Heart left ventricle (tissue), 13 donors: ENCODE results near the gene HES6.

ENCODE experiments used
- CTCF ChIP-seq, 12 donors: fragments of 200-600 bp; sonication (generic) in 4 of 12; IDR thresholded peaks; one replicate each; pipeline versions ENCODE4 v1.5.0 to v1.8.0; 2018 to 2022; ENCODE audit warnings: antibody characterized with exemption in 12 of 12, mild to moderate bottlenecking in 5 of 12
- POLR2A ChIP-seq, 2 donors: fragments of 450-650 bp; IDR thresholded peaks; one replicate each; pipeline ENCODE4 v1.6.1; 2017; ENCODE audit warnings: antibody characterized with exemption in 2 of 2, mild to moderate bottlenecking in 2 of 2, moderate library complexity in 2 of 2
- donor health status: ischemic (EF 13 %, LVEDD 7.1; RV severe dilation, severe dysfunction).
- donor health status: DM: no; HTN: yes; CAD: no.
- donor health status: DM: no; HTN: no; CAD: no.
- donor health status: ischemic (EF 25% LVEDD 6.9; RV normal size, moderate dysfunction).
- donor health status: ischemic (EF 25% LVEDD 5.7; RV mildly dilated, moderate dysfunction).
- donor health status: ischemic (EF 35%, LVEDD 5.7; RV mildly dilated, moderate dysfunction).
- donor health status: nonischemic (EF 11% LVEDD 7.7; RV severe dilation, severe dysfunction).
- donor health status: DM: yes; HTN: yes; CAD: no.
- donor health status: PGD.
- donor health status: ischemic (EF 29% LVEDD 5.4; RV normal size, mild dysfunction).
- donor health status: nonischemic (EF 23%, LVEDD 6.1; RV moderate dilation, normal function).

- no peak for TF ChIP-seq CTCF (IDR thresholded peaks at IDR 0.05)
- TF ChIP-seq POLR2A (IDR thresholded peaks at IDR 0.05), result no peak
These were observed 15.3 kb upstream of the HES6 start for GRCh38 chr2:238255151-238255551.
